Activated CD4-positive, alpha-beta memory T cell treated with anti-CD3 and anti-CD28 coated beads for 36 hours (primary cell): ENCODE measurements around the gene OTOG. TPM values are rescaled to one million over a fixed set of nuclear protein-coding genes. Genes with fewer than 3 reads are reported as not detected.

Experiments used
- CTCF ChIA-PET: fragments of 350-600 bp; sonication (Branson Sonifier 250); formaldehyde crosslinking; loops from one replicate; lab custom pipeline; 2021; ENCODE audit warnings: antibody characterized with exemption, inconsistent platforms; lab: Charles Lee
- POLR2A ChIA-PET: fragments of 350-600 bp; sonication (Branson Sonifier 250); formaldehyde crosslinking; loops from one replicate; lab custom pipeline; 2021; ENCODE audit warnings: antibody characterized with exemption; lab: Charles Lee
- DNase-seq: peaks from one replicate; pipeline ENCODE4 v3.0.0-alpha.2; 2020
- H3K27ac Mint-ChIP-seq: one replicate; pipeline ENCODE4 v1.8.0; 2021; ENCODE audit warnings: mixed read lengths
- H3K27me3 Mint-ChIP-seq: one replicate; pipeline ENCODE4 v1.8.0; 2021; ENCODE audit warnings: mixed read lengths
- H3K36me3 Mint-ChIP-seq: one replicate; pipeline ENCODE4 v1.8.0; 2021; ENCODE audit warnings: mixed read lengths
- H3K4me1 Mint-ChIP-seq: one replicate; pipeline ENCODE4 v1.8.0; 2021; ENCODE audit warnings: low read depth, mixed read lengths
- H3K4me3 Mint-ChIP-seq: one replicate; pipeline ENCODE4 v1.8.0; 2021; ENCODE audit warnings: mild to moderate bottlenecking, mixed read lengths
- H3K9me3 Mint-ChIP-seq: one replicate; pipeline ENCODE4 v1.8.0; 2021; ENCODE audit warnings: mixed read lengths
- intact Hi-C: fragments of 100-400 bp; cut with micrococcal nuclease; formaldehyde crosslinking; loops from one replicate; pipeline ENCODE4 v1.15.1; 2023
- total RNA-seq, 2 experiments: library from RNA; stranded (reverse); gene quantifications; one replicate each; pipeline ENCODE4 v1.2.3, GENCODE V29; 2021

The OTOG gene
- total RNA-seq, 2 experiments from 2014 or later: not detected

GRCh38 chr11:17604915-17605233 is 57.8 kb downstream of the OTOG start:
- Mint-ChIP-seq H3K4me3 (no peak overlapping the region), H3K36me3 (no peaks in the 10 kb centered on the region), H3K4me1 (peaks cover 10% of the 10 kb centered on the region), H3K27ac (no peak overlapping the region), H3K9me3 (no peaks in the 10 kb centered on the region), H3K27me3 (no peaks in the 10 kb centered on the region)
- intact Hi-C loops: no loop called here
- ChIA-PET POLR2A (no interaction called here), CTCF (interaction anchor here (1.1 kb wide), 1 partner anchor 374 kb away, joined by 3 read pairs; no protein-coding TSS in a partner anchor)
- no peak for DNase-seq

DNA sequence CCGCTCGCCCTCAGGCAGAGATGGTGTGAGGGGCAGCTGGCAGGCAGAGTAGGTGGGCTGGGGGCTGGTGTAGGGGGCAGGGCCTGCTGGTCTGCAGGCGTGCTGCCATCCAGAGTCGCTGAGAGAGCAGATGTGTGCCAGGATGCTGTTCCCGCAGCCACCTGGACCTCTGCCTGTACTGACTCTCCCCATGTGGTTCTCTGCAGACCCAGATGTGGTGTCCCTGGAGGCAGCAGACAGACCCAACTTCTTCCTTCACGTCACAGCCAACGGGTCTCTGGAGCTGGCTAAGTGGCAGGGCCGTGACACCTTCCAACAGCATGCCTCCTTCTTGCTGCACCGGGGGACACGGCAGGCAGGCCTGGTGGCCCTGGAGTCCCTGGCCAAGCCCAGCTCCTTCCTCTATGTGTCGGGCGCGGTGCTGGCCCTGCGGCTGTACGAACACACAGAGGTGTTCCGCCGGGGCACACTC is 58.6 kb downstream of the OTOG start:
- Mint-ChIP-seq H3K27ac (no peak overlapping the region), H3K36me3 (no peaks in the 10 kb centered on the region), H3K9me3 (no peaks in the 10 kb centered on the region), H3K27me3 (no peaks in the 10 kb centered on the region), H3K4me1 (peaks cover 10% of the 10 kb centered on the region), H3K4me3 (no peak overlapping the region)
- DNase-seq: no peak
- intact Hi-C loops: no loop called here
- ChIA-PET POLR2A (no interaction called here), CTCF (no interaction called here)

- Mint-ChIP-seq H3K27ac (no peak overlapping the region), H3K27me3 (no peaks in the 10 kb centered on the region), H3K4me1 (peaks cover 3% of the 10 kb centered on the region), H3K36me3 (no peaks in the 10 kb centered on the region), H3K4me3 (no peak overlapping the region), H3K9me3 (no peaks in the 10 kb centered on the region)
- CTCF ChIA-PET: no interaction called here
- DNase-seq: no peak
- intact Hi-C loops: no loop called here
- POLR2A ChIA-PET: no interaction called here
Measured at GRCh38 chr11:17606233-17607082, 59.4 kb downstream of the OTOG start.

GRCh38 chr11:17607083-17607429 is 60.0 kb downstream of the OTOG start:
- POLR2A ChIA-PET: no interaction called here
- no peaks in the 10 kb centered on the region for H3K36me3 Mint-ChIP-seq
- H3K4me3 Mint-ChIP-seq: no peak overlapping the region
- no peak for DNase-seq
- H3K4me1 Mint-ChIP-seq: no peaks in the 10 kb centered on the region
- CTCF ChIA-PET: interaction anchor here (1.3 kb wide), 1 partner anchor 124 kb away, joined by 3 read pairs; no protein-coding TSS in a partner anchor
- H3K9me3 Mint-ChIP-seq: no peaks in the 10 kb centered on the region
- intact Hi-C loops: no loop called here
- no peaks in the 10 kb centered on the region for H3K27me3 Mint-ChIP-seq
- no peak overlapping the region for H3K27ac Mint-ChIP-seq

GRCh38 chr11:17607591-17608570 is 60.8 kb downstream of the OTOG start:
- no peaks in the 10 kb centered on the region for H3K4me1 Mint-ChIP-seq
- POLR2A ChIA-PET: no interaction called here
- peaks cover 4% of the 10 kb centered on the region for H3K27me3 Mint-ChIP-seq
- H3K4me3 Mint-ChIP-seq: no peak overlapping the region
- intact Hi-C loops: no loop called here
- CTCF ChIA-PET: interaction anchor here (1.1 to 1.3 kb wide), 2 partner anchors 9 to 123 kb away, joined by 3 to 5 read pairs; no protein-coding TSS in a partner anchor
- no peaks in the 10 kb centered on the region for H3K36me3 Mint-ChIP-seq
- H3K27ac Mint-ChIP-seq: no peak overlapping the region
- H3K9me3 Mint-ChIP-seq: no peaks in the 10 kb centered on the region
- peak; percentile 3 for DNase-seq

DNA sequence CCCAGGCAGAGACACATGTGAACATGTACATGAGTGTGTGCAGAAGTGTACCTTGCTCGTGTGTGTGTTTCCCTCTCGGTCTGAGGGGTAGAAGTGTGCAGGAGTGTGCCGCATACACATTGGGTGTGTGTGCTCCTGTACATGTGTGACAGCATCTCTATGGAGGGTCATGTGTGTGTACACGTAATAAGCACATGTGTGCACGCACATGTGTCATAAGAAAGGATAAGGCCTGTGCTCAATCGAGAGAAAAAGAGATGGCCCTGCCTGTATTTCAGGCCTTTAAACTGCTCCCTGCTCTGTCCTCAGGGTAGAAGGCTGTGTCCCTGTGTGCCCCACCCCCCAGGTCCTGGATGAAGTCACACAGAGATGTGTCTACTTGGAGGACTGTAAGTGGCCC is 61.8 kb downstream of the OTOG start:
- Mint-ChIP-seq H3K36me3 (no peaks in the 10 kb centered on the region), H3K27me3 (peaks cover 4% of the 10 kb centered on the region), H3K9me3 (no peaks in the 10 kb centered on the region), H3K4me3 (no peak overlapping the region), H3K27ac (no peak overlapping the region), H3K4me1 (no peaks in the 10 kb centered on the region)
- DNase-seq: no peak
- ChIA-PET CTCF (interaction anchor here (1.1 kb wide), 1 partner anchor 10 kb away, joined by 5 read pairs; no protein-coding TSS in a partner anchor), POLR2A (no interaction called here)
- intact Hi-C loops: no loop called here

DNA sequence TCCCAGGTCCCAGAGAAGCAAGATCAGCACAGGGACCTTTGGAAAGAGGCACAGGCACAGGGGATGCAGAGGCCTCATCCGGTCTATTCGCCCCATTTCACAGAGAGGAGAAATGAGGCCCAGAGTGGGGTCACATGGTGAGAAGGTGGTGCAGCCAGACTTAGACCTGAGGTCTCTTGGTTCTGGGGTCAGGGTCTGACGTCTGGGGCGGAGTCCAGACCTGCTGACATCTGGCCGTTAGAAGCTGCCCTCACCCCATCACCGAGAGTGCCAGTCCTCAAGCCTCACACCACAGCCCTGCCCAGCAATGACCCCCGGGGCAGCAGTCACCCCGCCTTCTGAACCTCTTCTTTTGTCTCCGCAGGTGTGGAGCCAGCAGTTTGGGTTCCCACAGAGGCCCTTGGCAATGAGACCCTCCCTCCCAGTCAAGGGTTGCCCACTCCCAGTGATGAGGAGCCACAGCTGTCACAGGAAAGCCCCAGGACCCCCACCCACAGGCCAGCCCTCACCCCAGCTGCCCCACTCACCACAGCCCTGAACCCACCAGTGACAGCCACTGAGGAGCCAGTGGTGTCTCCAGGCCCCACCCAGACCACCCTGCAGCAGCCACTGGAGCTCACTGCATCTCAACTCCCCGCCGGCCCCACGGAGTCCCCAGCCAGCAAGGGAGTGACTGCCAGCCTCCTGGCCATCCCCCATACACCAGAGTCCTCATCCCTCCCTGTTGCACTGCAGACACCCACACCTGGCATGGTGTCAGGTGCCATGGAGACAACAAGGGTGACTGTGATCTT is 62.4 kb downstream of the OTOG start:
- intact Hi-C loops: no loop called here
- ChIA-PET POLR2A (no interaction called here), CTCF (no interaction called here)
- Mint-ChIP-seq H3K4me1 (no peaks in the 10 kb centered on the region), H3K9me3 (no peaks in the 10 kb centered on the region), H3K36me3 (no peaks in the 10 kb centered on the region), H3K27me3 (peaks cover 6% of the 10 kb centered on the region), H3K27ac (no peak overlapping the region), H3K4me3 (no peak overlapping the region)
- DNase-seq: no peak

DNA sequence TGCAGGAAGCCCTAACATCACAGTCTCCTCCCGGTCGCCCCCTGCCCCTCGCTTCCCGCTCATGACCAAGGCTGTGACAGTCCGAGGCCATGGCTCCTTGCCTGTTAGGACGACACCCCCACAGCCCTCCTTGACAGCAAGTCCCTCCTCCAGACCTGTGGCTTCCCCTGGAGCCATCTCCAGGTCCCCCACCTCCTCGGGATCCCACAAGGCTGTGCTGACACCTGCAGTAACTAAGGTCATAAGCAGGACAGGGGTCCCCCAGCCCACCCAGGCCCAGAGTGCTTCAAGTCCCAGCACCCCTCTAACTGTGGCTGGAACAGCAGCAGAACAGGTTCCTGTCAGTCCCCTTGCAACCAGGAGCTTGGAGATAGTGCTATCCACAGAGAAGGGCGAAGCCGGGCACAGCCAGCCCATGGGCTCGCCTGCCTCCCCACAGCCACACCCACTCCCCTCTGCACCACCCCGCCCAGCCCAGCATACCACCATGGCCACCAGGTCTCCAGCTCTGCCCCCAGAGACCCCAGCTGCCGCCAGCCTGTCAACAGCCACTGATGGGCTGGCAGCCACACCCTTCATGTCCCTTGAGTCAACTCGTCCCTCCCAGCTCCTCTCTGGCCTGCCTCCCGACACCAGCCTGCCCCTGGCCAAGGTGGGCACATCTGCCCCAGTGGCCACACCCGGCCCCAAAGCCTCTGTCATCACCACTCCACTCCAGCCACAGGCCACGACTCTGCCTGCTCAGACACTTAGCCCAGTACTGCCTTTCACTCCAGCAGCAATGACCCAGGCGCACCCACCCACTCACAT is 63.2 kb downstream of the OTOG start:
- no peak overlapping the region for H3K27ac Mint-ChIP-seq
- CTCF ChIA-PET: no interaction called here

DNA sequence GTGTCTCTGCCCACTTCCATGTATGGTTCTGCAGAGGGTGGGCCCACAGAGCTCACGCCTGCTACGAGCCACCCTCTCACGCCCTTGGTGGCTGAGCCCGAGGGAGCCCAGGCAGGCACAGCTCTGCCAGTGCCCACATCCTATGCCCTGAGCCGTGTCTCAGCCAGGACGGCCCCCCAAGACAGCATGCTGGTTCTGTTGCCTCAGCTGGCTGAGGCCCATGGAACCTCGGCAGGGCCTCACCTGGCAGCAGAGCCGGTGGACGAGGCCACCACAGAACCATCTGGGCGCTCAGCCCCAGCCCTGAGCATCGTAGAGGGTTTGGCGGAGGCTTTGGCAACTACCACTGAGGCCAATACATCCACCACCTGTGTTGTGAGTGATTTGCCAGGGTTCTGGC is 64.0 kb downstream of the OTOG start:
- Mint-ChIP-seq H3K27me3 (peaks cover 7% of the 10 kb centered on the region), H3K4me3 (no peak overlapping the region), H3K36me3 (no peaks in the 10 kb centered on the region), H3K4me1 (no peaks in the 10 kb centered on the region), H3K9me3 (no peaks in the 10 kb centered on the region), H3K27ac (no peak overlapping the region)
- intact Hi-C loops: no loop called here
- ChIA-PET POLR2A (no interaction called here), CTCF (no interaction called here)
- no peak for DNase-seq

More for the DNA sequence above, 63.2 kb downstream of the OTOG start:
- POLR2A ChIA-PET: no interaction called here
- peak; percentile 5 for DNase-seq
- Mint-ChIP-seq H3K4me3 (no peak overlapping the region), H3K4me1 (no peaks in the 10 kb centered on the region), H3K36me3 (no peaks in the 10 kb centered on the region), H3K27me3 (peaks cover 7% of the 10 kb centered on the region), H3K9me3 (no peaks in the 10 kb centered on the region)
- intact Hi-C loops: no loop called here

DNA sequence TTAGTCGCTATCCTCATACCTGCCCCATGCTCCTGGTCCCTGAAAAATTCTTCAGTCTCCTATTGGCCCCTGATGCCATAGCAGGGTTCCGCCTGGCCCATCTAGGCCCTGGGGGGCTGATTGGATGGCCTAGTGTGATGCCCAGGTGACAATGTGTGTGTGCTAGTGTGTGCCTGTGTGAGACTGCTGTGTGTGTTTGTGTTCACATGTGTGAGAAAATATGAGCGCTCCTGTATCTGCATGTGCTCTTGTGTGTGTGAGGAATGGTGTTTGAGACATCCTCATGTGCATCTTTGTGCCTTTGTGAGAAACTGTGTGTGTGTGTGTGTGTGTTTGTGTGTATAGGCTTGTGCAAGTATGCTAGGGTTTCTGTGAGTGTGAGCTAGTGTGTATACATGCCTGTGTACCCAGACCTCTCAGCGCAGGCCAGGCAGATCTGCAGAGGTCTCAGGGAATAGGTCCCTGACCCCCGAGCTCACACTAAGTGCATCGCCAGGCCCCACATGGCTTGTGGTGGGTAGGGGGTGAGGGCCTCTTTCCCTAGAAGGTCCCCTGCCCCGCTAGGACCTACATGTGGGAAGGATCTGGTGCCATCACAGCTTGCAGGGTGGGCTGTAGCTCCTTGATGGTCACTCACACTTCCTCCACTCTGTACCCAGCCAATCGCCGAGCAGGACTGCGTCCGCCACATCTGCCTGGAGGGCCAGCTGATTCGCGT is 64.6 kb downstream of the OTOG start:
- ChIA-PET CTCF (interaction anchor here (0.8 kb wide), 1 partner anchor 13 kb away, joined by 3 read pairs; no protein-coding TSS in a partner anchor), POLR2A (no interaction called here)
- no peaks in the 10 kb centered on the region for H3K4me1 Mint-ChIP-seq
- H3K4me3 Mint-ChIP-seq: no peak overlapping the region
- H3K36me3 Mint-ChIP-seq: no peaks in the 10 kb centered on the region
- peaks cover 7% of the 10 kb centered on the region for H3K27me3 Mint-ChIP-seq
- H3K9me3 Mint-ChIP-seq: no peaks in the 10 kb centered on the region
- peak; percentile 4 for DNase-seq
- intact Hi-C loops: no loop called here
- H3K27ac Mint-ChIP-seq: no peak overlapping the region
